ENCODE measurements around the gene CRK. TPM values are rescaled to one million over a fixed set of nuclear protein-coding genes. Genes with fewer than 3 reads are reported as not detected.

Gene CRK
- 121 and 129 TPM in 2 replicates for total RNA-seq

DNA sequence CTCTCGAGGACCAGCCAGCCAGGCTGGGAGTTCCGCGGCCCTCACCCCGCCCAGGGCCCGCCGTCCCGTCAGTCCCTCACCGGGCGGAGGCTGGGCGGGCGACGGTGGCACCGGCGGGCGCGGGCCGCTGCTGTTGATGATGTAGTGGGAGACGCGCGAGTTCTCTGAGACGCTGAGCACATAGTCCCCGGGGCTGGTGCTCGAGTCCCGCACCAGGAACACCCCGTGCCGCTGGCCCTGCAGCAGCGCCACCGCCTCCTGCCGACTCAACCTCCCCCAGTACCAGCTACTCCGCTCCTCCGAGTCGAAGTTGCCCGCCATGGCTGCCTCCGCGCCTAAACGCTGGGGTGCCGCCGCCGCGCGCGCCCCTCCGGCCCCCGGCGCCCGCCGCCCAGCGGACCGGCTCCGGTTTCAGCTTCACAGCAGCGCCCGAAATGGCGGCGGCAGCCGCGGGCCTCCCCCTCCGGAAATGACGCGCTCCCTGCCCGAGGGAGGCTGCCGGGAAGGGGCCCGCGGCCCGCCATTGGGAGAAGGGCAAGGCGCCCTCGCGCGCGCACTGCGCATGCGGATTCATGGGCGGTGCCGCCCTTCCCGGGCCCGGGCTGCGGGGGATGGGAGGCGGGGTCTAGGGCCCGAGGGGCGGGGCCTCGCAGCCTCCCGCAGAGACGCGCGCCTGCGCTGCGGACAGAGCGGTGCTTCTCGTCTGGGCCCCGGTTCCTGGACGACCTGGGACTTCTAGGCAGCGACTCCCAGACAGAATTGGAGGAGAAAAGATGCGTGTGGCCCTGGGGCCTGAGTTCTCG lies at the start of gene CRK:
Gene CRK, minus strand, starts transcription at position 436 of the 803 bp plus-strand sequence. Its CDS starts 115 bp downstream, at position 321.

DNA sequence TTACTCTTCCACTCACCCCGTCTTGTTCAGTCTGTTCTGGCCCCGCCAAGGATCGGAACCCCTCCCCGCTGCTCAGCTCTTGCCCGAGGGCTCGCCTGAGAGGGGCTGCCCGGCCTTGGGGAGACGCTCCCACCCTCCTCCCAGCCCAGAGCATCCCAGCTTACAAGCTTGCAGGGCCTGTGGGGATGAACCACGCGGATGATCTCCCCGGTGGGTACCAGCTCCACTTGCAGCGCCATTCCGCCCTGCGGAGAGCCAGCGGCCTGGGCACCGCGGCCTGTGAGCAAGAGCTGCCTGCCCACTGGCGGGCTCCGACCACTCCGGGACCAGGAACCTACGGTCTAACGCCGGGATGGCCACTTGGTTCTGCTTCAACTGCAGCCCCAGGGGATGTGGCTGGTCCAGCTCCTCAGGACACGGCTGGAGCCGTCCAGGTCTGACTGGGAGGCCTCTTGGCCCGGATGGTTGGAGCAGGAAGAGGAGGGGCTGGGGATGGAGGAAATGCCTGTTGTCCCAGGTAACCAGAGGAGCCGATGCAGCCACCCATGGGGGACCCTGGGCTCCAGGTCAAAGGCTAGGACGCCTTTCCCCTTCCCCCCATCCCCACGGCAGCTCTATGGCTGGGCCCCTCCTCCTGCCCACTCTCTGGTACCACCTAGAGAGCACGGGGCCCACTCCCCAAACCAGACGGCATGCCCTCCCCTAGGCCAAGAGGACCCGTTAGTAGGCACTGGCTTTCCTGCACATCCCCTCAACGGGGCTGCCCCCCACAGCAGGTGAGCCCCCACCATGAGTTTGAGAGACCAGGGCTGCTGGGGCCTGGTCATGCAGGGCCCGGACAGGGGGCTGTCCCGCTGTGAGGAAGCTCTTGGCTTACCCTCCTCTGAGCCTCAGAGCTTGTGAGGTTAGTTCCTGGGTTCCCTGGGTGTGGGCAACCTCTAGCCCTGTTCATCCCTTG lies 36.5 kb upstream of the CRK start, which contains the start of gene MYO1C:
Gene MYO1C, minus strand, starts transcription at position 438 of the 958 bp plus-strand sequence. Its CDS starts 199 bp downstream, at position 239.

DNA sequence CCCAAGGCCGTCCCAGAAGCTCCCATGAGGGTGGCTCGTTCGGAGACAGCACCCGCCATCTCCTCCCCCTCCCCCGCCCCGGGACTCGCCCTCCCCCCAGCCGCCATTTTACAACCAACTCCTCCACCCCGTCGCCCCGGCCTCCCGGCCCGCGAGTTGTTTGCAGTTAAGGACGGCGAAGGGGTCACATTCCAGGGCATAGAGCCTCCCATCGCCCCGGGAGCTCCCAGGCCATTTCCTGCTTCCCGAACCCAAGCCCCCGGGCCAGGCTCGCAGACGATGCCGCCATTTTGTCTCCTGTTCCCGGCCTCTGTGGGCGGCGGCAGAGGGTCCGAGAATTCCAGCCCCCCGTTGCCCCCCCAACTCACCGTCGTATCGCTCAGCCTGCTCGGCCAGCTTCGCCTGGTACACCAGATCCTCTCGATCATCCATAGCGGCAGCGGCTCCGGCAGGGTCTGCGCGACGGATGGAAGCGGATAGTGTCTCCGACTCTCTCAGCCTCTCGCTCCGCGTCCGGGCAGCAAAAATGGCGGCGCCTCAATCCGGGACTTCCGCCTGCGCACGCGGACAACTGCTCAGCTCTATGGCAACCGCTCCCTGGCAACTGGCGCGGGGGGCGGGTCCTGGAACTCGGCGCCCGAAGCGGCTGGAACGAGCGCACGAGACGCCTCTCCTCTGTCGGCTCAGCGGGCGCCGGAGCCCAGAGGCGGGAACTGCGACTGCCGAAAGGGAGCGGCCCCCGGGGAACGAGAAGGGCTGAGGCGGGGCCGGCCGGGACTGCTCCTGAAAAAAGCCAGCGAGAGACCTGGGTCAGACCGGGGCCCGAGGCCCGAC lies 56.1 kb downstream of the CRK start, which contains the start of gene YWHAE:
Gene YWHAE, minus strand, starts transcription at position 544 of the 834 bp plus-strand sequence. Its CDS starts 112 bp downstream, at position 432.

Other genes starting within 250 kb of the CRK start
- gene BHLHA9, start 185.8 kb downstream of the CRK start, total RNA-seq, result not detected in 2 replicates
- not detected in 2 replicates for gene TRARG1, start 176.6 kb downstream of the CRK start, total RNA-seq
- 436 and 639 TPM in 2 replicates for gene YWHAE, start 56.0 kb downstream of the CRK start, total RNA-seq
- gene MYO1C, start 36.5 kb upstream of the CRK start, total RNA-seq, result 85.1 and 211 TPM in 2 replicates
- gene INPP5K, start 60.4 kb upstream of the CRK start, total RNA-seq, result 23.2 and 44.9 TPM in 2 replicates
- gene PITPNA, start 106.6 kb upstream of the CRK start, total RNA-seq, result 20.2 and 32.9 TPM in 2 replicates
- 3.8 and 8.5 TPM in 2 replicates for gene SLC43A2, start 172.6 kb upstream of the CRK start, total RNA-seq
- 0.34 and 0.43 TPM in 2 replicates for gene SCARF1, start 189.5 kb upstream of the CRK start, total RNA-seq
- gene RILP, start 193.6 kb upstream of the CRK start, total RNA-seq, result 3.4 and 3.6 TPM in 2 replicates
- 88.9 and 187 TPM in 2 replicates for gene PRPF8, start 228.6 kb upstream of the CRK start, total RNA-seq

Measured in nasal cavity respiratory epithelium epithelial cell of viscerocranial mucosa (primary cell).